IMR-90 (cell line): ENCODE measurements around the gene ADCY9. TPM values are rescaled to one million over a fixed set of nuclear protein-coding genes. Genes with fewer than 3 reads are reported as not detected.

Experiments
- ATAC-seq: fragments of 200-7000 bp; cut with Tn5 transposase; 2 replicates; pipeline ENCODE4 v1.9.1; 2020; ENCODE audit warnings: low read depth, mild to moderate bottlenecking, moderate library complexity
- BruUV-seq: library from RNA; stranded (reverse); fragments of 400-500 nt; replicated peaks from 2 replicates; lab custom pipeline; 2021; lab: Mats Ljungman, UMichigan
- CTCF ChIA-PET: fragments of 300-600 bp; formaldehyde crosslinking; extraction: SDS; loops from one replicate; lab custom pipeline; 2021; ENCODE audit warnings: antibody characterized with exemption; lab: Yijun Ruan, JAX
- POLR2A ChIA-PET: fragments of 300-600 bp; sonication (Branson Sonifier 250); formaldehyde crosslinking; loops from one replicate; lab custom pipeline; 2022; ENCODE audit warnings: antibody characterized with exemption; ENCODE audit not compliant: unreplicated experiment; lab: Charles Lee
- DNase-seq: peaks from one replicate; pipeline ENCODE4 v3.0.0; 2013
- H2AFZ ChIP-seq: replicated peaks from 2 replicates; pipeline ENCODE3; 2013; ENCODE audit warnings: low read length, mild to moderate bottlenecking; ENCODE audit not compliant: poor library complexity
- H2AK5ac ChIP-seq: 2 replicates; pipeline ENCODE4 v1.6.1; 2013; ENCODE audit warnings: low read depth, low read length, inconsistent platforms
- H2AK9ac ChIP-seq: replicated peaks from 2 replicates; pipeline ENCODE3; 2013; ENCODE audit warnings: mild to moderate bottlenecking, low read depth, low read length, moderate library complexity; ENCODE audit not compliant: poor library complexity
- H2BK120ac ChIP-seq: 2 replicates; pipeline ENCODE4 v1.6.1; 2013; ENCODE audit warnings: low read depth, low read length, inconsistent platforms
- H2BK15ac ChIP-seq: 3 replicates; pipeline ENCODE4 v1.6.1; 2013; ENCODE audit warnings: low read depth, low read length, inconsistent platforms
- H2BK20ac ChIP-seq: 2 replicates; pipeline ENCODE4 v1.6.1; 2013; ENCODE audit warnings: low read depth, mild to moderate bottlenecking, inconsistent platforms, low read length, moderate library complexity
- H2BK5ac ChIP-seq: 2 replicates; pipeline ENCODE4 v1.6.1; 2013; ENCODE audit warnings: mild to moderate bottlenecking, low read depth, low read length, inconsistent platforms; ENCODE audit not compliant: poor library complexity, severe bottlenecking
- H3K14ac ChIP-seq: replicated peaks from 2 replicates; pipeline ENCODE4 v1.6.1; 2013; ENCODE audit warnings: low read depth, low read length, inconsistent platforms
- H3K18ac ChIP-seq: 2 replicates; pipeline ENCODE4 v1.6.1; 2013; ENCODE audit warnings: low read depth, low read length, control low read depth
- H3K23ac ChIP-seq: 2 replicates; pipeline ENCODE4 v1.6.1; 2013; ENCODE audit warnings: low read depth, low read length, inconsistent platforms
- H3K27ac ChIP-seq: 2 replicates; pipeline ENCODE4 v1.5.1; 2013; ENCODE audit warnings: mild to moderate bottlenecking, control low read depth, low read length; ENCODE audit not compliant: insufficient read depth
- H3K27me3 ChIP-seq: 2 replicates; pipeline ENCODE4 v1.6.1; 2013; ENCODE audit warnings: low read length; ENCODE audit not compliant: control insufficient read depth, insufficient read depth
- H3K36me3 ChIP-seq: 2 replicates; pipeline ENCODE4 v1.6.1; 2013; ENCODE audit warnings: low read length, mixed read lengths; ENCODE audit not compliant: control insufficient read depth, insufficient read depth
- H3K4ac ChIP-seq: 2 replicates; pipeline ENCODE4 v1.6.1; 2013; ENCODE audit warnings: low read depth, low read length, inconsistent platforms
- H3K4me1 ChIP-seq: 2 replicates; pipeline ENCODE4 v1.6.1; 2013; ENCODE audit warnings: low read length, mixed read lengths; ENCODE audit not compliant: control insufficient read depth, insufficient read depth
- H3K4me2 ChIP-seq: 2 replicates; pipeline ENCODE4 v1.6.1; 2013; ENCODE audit warnings: low read depth, mild to moderate bottlenecking, control low read depth, low read length, moderate library complexity
- H3K4me3 ChIP-seq: 2 replicates; pipeline ENCODE4 v1.5.1; 2013; ENCODE audit warnings: low read depth, mild to moderate bottlenecking, control low read depth, low read length, moderate library complexity; ENCODE audit not compliant: insufficient read depth
- H3K56ac ChIP-seq: 2 replicates; pipeline ENCODE4 v1.6.1; 2013; ENCODE audit warnings: low read length, inconsistent platforms; ENCODE audit not compliant: insufficient read depth; ENCODE audit errors: extremely low read depth
- H3K79me1 ChIP-seq, 2 experiments: 2 replicates each; pipeline ENCODE4 v1.6.1; 2013; ENCODE audit warnings: low read length in 2 of 2, inconsistent platforms in 1 of 2, low read depth in 1 of 2
- H3K9ac ChIP-seq: 2 replicates; pipeline ENCODE4 v1.6.1; 2013; ENCODE audit warnings: low read depth, low read length, control low read depth
- H3K9me1 ChIP-seq: 2 replicates; pipeline ENCODE4 v1.6.1; 2013; ENCODE audit warnings: low read length, inconsistent platforms; ENCODE audit not compliant: insufficient read depth
- H3K9me3 ChIP-seq: 2 replicates; pipeline ENCODE4 v1.6.1; 2013; ENCODE audit warnings: low read length; ENCODE audit not compliant: control insufficient read depth, insufficient read depth
- H4K20me1 ChIP-seq: 2 replicates; pipeline ENCODE4 v1.6.1; 2013; ENCODE audit warnings: low read length, inconsistent platforms; ENCODE audit not compliant: insufficient read depth
- H4K5ac ChIP-seq: 2 replicates; pipeline ENCODE4 v1.6.1; 2013; ENCODE audit warnings: mild to moderate bottlenecking, low read depth, low read length, control low read depth
- H4K8ac ChIP-seq, 2 experiments: 2 replicates each; pipeline ENCODE4 v1.6.1; 2013; ENCODE audit warnings: low read depth in 2 of 2, low read length in 2 of 2, control low read depth in 1 of 2, inconsistent platforms in 1 of 2
- H4K91ac ChIP-seq: 2 replicates; pipeline ENCODE4 v1.6.1; 2013; ENCODE audit warnings: low read depth, low read length, inconsistent platforms; ENCODE audit not compliant: insufficient read depth
- BHLHE40 ChIP-seq: fragments of 150-350 bp; IDR thresholded peaks from 2 replicates; pipeline ENCODE4 v1.6.1; 2016; ENCODE audit warnings: mild to moderate bottlenecking, low read depth, low read length
- CEBPB ChIP-seq: IDR thresholded peaks from 2 replicates; pipeline ENCODE4 v1.6.1; 2012; ENCODE audit warnings: low read depth, low read length, improper control_type of control experiment
- CTCF ChIP-seq: conservative IDR thresholded peaks from 2 replicates; pipeline ENCODE4 v1.5.1; 2012; ENCODE audit warnings: mild to moderate bottlenecking, low read depth, low read length, improper control_type of control experiment
- MAFK ChIP-seq: IDR thresholded peaks from 2 replicates; pipeline ENCODE4 v1.6.1; 2012; ENCODE audit warnings: low read depth, low read length, improper control_type of control experiment
- MXI1 ChIP-seq: IDR thresholded peaks from 2 replicates; pipeline ENCODE4 v1.6.1; 2012; ENCODE audit warnings: low read depth, mild to moderate bottlenecking, low read length, moderate library complexity, borderline replicate concordance
- NFE2L2 ChIP-seq: fragments of 150-350 bp; IDR thresholded peaks from 2 replicates; pipeline ENCODE4 v1.6.1; 2016; ENCODE audit warnings: low read depth, mild to moderate bottlenecking, low read length
- POLR2A ChIP-seq: IDR thresholded peaks from 2 replicates; pipeline ENCODE4 v1.6.1; 2012; ENCODE audit warnings: mild to moderate bottlenecking, low read depth, low read length
- RAD21 ChIP-seq: IDR thresholded peaks from 2 replicates; pipeline ENCODE4 v1.6.1; 2012; ENCODE audit warnings: low read length, improper control_type of control experiment
- RCOR1 ChIP-seq: IDR thresholded peaks from 2 replicates; pipeline ENCODE4 v1.6.1; 2012; ENCODE audit warnings: mild to moderate bottlenecking, low read length, improper control_type of control experiment; ENCODE audit not compliant: insufficient replicate concordance
- USF2 ChIP-seq: fragments of 150-350 bp; IDR thresholded peaks from 2 replicates; pipeline ENCODE4 v1.6.1; 2017; ENCODE audit warnings: mild to moderate bottlenecking, antibody characterized with exemption, low read length, low read depth
- WGBS, 2 experiments: methylation state at CpG; one replicate each; pipeline versions ENCODE4 v1.1.5 to v1.1.7; 2013; ENCODE audit warnings: missing lambda C conversion rate in 2 of 2; ENCODE audit not compliant: insufficient read length in 1 of 2; ENCODE audit errors: extremely low coverage in 2 of 2; 5-methylcytosine and 5-hydroxymethylcytosine counted together
- dilution Hi-C: fragments of 300-500 bp; cut with HindIII; formaldehyde crosslinking; loops from one replicate; pipeline ENCODE4 v1.14.3; 2018; ENCODE audit warnings: low sequenced_read_pairs; ENCODE audit not compliant: unreplicated experiment
- in situ Hi-C: fragments of 300-500 bp; cut with MboI; formaldehyde crosslinking; loops from 3 replicates; pipeline ENCODE4 v1.14.3; 2019; ENCODE audit warnings: low sequenced_read_pairs, inconsistent platforms, mixed read lengths
- intact Hi-C: fragments of 100-400 bp; cut with micrococcal nuclease; formaldehyde crosslinking; loops from 2 replicates; pipeline ENCODE4 v1.10.0; 2022
- polyA plus RNA-seq, 3 experiments: library from polyadenylated mRNA; depleted of rRNA; stranded (reverse); fragments of >200 nt; gene quantifications; 2 replicates each; pipeline ENCODE4 v1.2.3, GENCODE V29; 2012; ENCODE audit warnings: low replicate concordance in 1 of 3
- total RNA-seq: library from RNA; depleted of rRNA; stranded (reverse); fragments of >200 nt; gene quantifications from 2 replicates; pipeline ENCODE4 v1.2.3, GENCODE V29; 2012

The ADCY9 gene
- total and polyA plus RNA-seq, 2 of the 4 experiments (the other 2 are of a cell fraction) = 5.4 to 12.5 TPM

DNA sequence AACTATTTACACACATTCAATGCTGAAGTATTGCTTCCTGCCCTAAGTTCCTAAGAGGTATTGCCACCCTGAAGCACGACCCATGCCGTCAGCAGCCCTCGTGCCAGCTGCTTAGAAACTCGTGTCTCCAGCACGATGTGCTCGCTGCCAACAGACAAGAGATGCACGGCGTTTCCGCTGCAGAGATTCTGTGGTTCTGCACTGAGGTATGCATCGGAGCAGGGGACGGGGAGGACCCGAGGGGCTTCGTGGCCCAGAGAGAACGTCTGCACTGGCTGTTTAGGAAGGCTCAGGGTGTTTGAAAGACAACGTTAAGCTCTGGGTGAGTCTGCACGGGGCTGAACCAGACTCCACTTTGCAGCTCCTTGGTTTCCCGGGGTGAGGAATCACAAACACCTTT, 153.0 kb downstream of the ADCY9 start:
- POLR2A ChIA-PET = no interaction called here
- H3K79me1 ChIP-seq = peaks cover 0 to 10% of the 10 kb centered on the region in 2 experiments; a peak in 1 of 4 replicates
- BruUV-seq = no TSS peak

More for the DNA sequence above, 153.0 kb downstream of the ADCY9 start:
- Histone ChIP-seq H4K8ac (peak overlapping the region; percentile 34 to 60; a peak in 2 of 4 replicates), H3K4me3 (no peak overlapping the region), H3K27me3 (no peaks in the 10 kb centered on the region), H3K9ac (no peak overlapping the region), H2BK20ac (no peak overlapping the region), H3K56ac (no peak overlapping the region), H4K20me1 (no peaks in the 10 kb centered on the region), H2BK120ac (peak overlapping the region; percentile 55; the same call in 1 of the 2 replicates), H4K91ac (peak overlapping the region; percentile 6; the same call in 1 of the 2 replicates), H3K4me2 (no peak overlapping the region), H2AK5ac (peak overlapping the region; percentile 72), H2BK5ac (no peak overlapping the region), H3K18ac (no peak overlapping the region), H3K9me3 (no peaks in the 10 kb centered on the region), H3K27ac (no peak overlapping the region), H3K4me1 (peaks cover 10% of the 10 kb centered on the region), H3K23ac (no peak overlapping the region), H2BK15ac (0 out of 3 replicates have a peak overlapping the region, but pooled peaks have one; percentile 32), H2AFZ (peak overlapping the region; percentile 10), H3K36me3 (peaks cover 17% of the 10 kb centered on the region), H3K9me1 (peaks cover 6% of the 10 kb centered on the region; the same call in 1 of the 2 replicates), H2AK9ac (peak overlapping the region; percentile 51), H4K5ac (no peak overlapping the region), H3K14ac (peak overlapping the region; percentile 62; the same call in 1 of the 2 replicates), H3K4ac (peak overlapping the region; percentile 50; the same call in 1 of the 2 replicates)
- TF ChIP-seq MAFK (no peak), RCOR1 (no peak), POLR2A (no peak), BHLHE40 (no peak), CTCF (no peak), NFE2L2 (no peak), USF2 (no peak), RAD21 (no peak), MXI1 (no peak), CEBPB (no peak)
- ATAC-seq (no peak), DNase-seq (no peak)
- intact Hi-C loops = no loop called here
- dilution Hi-C loops = no loop called here
- CTCF ChIA-PET = no interaction called here
- 50% methylated on average over 16 of the region's 17 CpGs; no CpG with 5 or more reads in 1 of the 2 experiments for WGBS, 2 experiments
- in situ Hi-C loops = no loop called here
